HG02840 (cell line): Measurements from ENCODE around the gene RNF150.

Experiments
- ATAC-seq: cut with Tn5 transposase; IDR thresholded peaks from one replicate; pipeline ENCODE4 v1.9.1; 2021; ENCODE audit warnings: mild to moderate bottlenecking, moderate library complexity, moderate number of reproducible peaks; ENCODE audit not compliant: unreplicated experiment, low FRiP score

Gene RNF150

GRCh38 chr4:140932501-140933045, 200.7 kb downstream of the RNF150 start:
- no peak for ATAC-seq

- no peak for ATAC-seq
Observed at GRCh38 chr4:140931911-140932310, 201.4 kb downstream of the RNF150 start.

- ATAC-seq: no peak
Observed at GRCh38 chr4:140930557-140930956, 202.7 kb downstream of the RNF150 start.

- no peak for ATAC-seq
Observed at GRCh38 chr4:140930011-140930410, 203.3 kb downstream of the RNF150 start.

GRCh38 chr4:140928880-140929279, 204.4 kb downstream of the RNF150 start:
- ATAC-seq: no peak

GRCh38 chr4:140926672-140927071, 206.6 kb downstream of the RNF150 start:
- ATAC-seq: no peak

- ATAC-seq: no peak
Observed at GRCh38 chr4:140925417-140925816, 207.9 kb downstream of the RNF150 start.

GRCh38 chr4:140924761-140925392, 208.4 kb downstream of the RNF150 start:
- no peak for ATAC-seq

GRCh38 chr4:140906993-140907962, 226.0 kb downstream of the RNF150 start:
- ATAC-seq: no peak

- no peak for ATAC-seq
Observed at GRCh38 chr4:140904904-140905303, 228.4 kb downstream of the RNF150 start.

- ATAC-seq: no peak
Observed at GRCh38 chr4:140903522-140904475, 229.5 kb downstream of the RNF150 start.

GRCh38 chr4:140901736-140902336, 231.4 kb downstream of the RNF150 start:
- ATAC-seq: no peak

- no peak for ATAC-seq
Observed at GRCh38 chr4:140893939-140894338, 239.3 kb downstream of the RNF150 start.

- no peak for ATAC-seq
Observed at GRCh38 chr4:140888054-140888453, 245.2 kb downstream of the RNF150 start.

GRCh38 chr4:140887467-140887866, 245.8 kb downstream of the RNF150 start:
- ATAC-seq: no peak

GRCh38 chr4:140884431-140885058, 248.7 kb downstream of the RNF150 start:
- ATAC-seq: peak; percentile 84

- no peak for ATAC-seq
Observed at GRCh38 chr4:140877781-140878180, 255.5 kb downstream of the RNF150 start.

- no peak for ATAC-seq
Observed at GRCh38 chr4:140876615-140877364, 256.5 kb downstream of the RNF150 start.
